Fibroblast of villous mesenchyme (primary cell): ENCODE data around the gene GAL3ST3. TPM values are rescaled to one million over a fixed set of nuclear protein-coding genes. Genes with fewer than 3 reads are reported as not detected.
A peak's percentile ranks its signal among the peaks of the same experiment; 100 is the strongest.

ENCODE experiments used
- DNase-seq: peaks from one replicate; pipeline ENCODE4 v3.0.0-alpha.2; 2010; ENCODE audit warnings: low read depth
- H3K4me3 ChIP-seq: 2 replicates; pipeline ENCODE4 v1.5.1; 2011; ENCODE audit warnings: low read depth, mild to moderate bottlenecking, low read length
- total RNA-seq: library from RNA; depleted of rRNA; stranded (reverse); fragments of >200 nt; gene quantifications from 2 replicates; pipeline ENCODE4 v1.2.3, GENCODE V29; 2012
- TF ChIP-seq, protein P1 (sequence below): IDR thresholded peaks from 2 replicates; pipeline ENCODE4 v1.5.1; 2012; ENCODE audit warnings: low read depth, mild to moderate bottlenecking, low read length; ENCODE audit not compliant: insufficient read depth

Gene GAL3ST3
- total RNA-seq, 1 donor, result not detected

DNA sequence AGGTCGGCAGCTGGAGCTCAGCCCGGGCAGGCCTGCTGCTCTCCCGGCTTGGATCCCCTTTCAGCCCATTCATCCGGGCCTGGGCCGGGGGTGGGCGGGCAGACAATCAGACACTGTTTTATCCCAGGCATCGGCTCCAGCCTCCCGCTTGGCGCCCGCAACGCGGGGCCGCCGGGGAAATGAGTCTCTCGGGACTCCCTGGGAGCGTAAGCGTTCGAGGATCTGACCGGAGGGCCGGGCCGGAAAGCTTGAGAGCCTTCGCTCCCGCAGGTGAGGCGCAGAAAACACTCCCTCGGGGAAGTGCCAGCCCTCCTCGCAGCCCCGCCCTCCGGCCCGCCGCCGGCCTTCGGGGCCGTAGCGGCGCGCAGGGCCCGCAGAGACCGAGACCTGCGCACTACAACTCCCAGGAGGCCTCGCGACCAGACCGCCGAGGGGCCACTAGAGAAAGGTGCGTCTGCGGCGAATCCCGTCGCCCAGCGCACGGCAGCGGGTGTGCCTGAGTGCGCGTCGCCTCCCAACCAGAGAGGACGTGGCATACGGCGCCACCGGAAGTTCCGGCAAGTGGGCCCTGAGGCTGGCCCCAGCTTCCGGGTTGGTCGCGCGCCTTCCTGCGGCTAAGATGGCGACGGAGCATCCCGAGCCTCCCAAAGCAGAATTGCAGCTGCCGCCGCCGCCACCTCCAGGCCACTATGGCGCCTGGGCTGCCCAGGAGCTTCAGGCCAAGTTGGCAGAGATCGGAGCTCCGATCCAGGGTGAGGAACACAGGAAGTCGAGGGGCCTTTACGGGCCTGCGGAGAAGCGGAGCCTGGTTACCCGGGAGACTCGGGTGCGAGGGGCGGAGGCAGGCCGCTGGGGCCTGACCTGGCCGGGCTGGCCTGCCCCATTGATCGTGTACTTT lies 3.1 kb upstream of the GAL3ST3 start, which contains the start of gene SF3B2:
SF3B2 (plus strand) TSS at position 599 of the 898 bp plus-strand sequence; CDS start at position 620, 21 bp downstream.
- peak within 1 kb of the TSS; percentile 89 for H3K4me3 ChIP-seq
- DNase-seq, result peak; percentile 99
- TF ChIP-seq, protein P1, sequence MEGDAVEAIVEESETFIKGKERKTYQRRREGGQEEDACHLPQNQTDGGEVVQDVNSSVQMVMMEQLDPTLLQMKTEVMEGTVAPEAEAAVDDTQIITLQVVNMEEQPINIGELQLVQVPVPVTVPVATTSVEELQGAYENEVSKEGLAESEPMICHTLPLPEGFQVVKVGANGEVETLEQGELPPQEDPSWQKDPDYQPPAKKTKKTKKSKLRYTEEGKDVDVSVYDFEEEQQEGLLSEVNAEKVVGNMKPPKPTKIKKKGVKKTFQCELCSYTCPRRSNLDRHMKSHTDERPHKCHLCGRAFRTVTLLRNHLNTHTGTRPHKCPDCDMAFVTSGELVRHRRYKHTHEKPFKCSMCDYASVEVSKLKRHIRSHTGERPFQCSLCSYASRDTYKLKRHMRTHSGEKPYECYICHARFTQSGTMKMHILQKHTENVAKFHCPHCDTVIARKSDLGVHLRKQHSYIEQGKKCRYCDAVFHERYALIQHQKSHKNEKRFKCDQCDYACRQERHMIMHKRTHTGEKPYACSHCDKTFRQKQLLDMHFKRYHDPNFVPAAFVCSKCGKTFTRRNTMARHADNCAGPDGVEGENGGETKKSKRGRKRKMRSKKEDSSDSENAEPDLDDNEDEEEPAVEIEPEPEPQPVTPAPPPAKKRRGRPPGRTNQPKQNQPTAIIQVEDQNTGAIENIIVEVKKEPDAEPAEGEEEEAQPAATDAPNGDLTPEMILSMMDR, result no peak

DNA sequence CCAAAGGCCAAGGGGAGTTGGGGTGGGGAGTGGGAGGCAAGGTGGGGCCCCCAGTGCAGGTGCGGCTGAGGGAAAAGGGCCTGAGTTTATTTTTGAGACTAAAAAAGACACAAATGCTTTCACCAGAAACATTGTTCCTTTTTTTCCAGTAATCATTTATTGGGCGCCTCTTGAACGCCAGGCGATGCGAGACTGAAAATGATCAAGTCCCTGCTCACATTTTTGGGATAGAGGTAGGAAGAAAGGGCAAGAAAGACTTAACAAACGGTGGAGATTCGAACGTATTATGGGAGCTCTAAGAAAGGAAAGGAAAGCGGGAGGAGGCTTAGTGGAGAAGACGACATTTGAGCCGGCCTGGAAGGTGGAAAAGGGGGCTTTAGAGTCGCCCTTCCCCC lies 2.4 kb upstream of the GAL3ST3 start:
- DNase-seq, result no peak
- TF ChIP-seq, protein P1, result no peak
- H3K4me3 ChIP-seq, result peak overlapping the region; percentile 89

DNA sequence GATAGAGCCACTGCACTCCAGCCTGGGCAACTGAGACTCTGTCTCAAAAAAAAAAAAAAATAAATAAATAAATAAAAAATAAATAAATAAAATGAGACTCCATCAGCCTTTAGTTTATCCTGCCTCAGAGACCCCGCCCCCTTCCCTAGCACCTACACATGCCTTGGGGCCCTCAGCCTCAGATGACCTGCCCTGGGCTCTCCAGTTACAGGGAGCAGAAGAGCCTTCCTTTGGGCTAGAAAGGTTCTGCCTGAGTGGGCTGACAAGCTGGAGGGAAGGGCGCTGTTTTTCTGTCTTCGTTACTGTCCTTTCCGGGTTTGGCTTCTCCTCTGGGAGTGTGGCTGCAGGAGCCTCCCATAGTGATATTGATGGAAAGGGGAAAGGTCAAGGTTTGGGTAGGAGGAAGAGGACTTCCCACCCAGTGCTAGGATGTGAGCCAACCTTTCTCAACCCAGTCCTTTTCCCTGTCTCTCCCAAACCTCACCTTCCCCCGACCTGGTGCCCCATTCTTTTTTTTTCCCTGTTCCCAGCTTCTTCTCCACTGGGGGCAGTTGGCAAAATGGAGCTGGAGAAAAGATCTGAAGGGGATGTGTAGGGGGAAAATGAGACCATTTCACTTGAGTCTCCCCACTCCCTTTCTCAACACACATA lies 1.7 kb upstream of the GAL3ST3 start:
- DNase-seq, result no peak
- H3K4me3 ChIP-seq, result no peak overlapping the region
- TF ChIP-seq, protein P1, result no peak

DNA sequence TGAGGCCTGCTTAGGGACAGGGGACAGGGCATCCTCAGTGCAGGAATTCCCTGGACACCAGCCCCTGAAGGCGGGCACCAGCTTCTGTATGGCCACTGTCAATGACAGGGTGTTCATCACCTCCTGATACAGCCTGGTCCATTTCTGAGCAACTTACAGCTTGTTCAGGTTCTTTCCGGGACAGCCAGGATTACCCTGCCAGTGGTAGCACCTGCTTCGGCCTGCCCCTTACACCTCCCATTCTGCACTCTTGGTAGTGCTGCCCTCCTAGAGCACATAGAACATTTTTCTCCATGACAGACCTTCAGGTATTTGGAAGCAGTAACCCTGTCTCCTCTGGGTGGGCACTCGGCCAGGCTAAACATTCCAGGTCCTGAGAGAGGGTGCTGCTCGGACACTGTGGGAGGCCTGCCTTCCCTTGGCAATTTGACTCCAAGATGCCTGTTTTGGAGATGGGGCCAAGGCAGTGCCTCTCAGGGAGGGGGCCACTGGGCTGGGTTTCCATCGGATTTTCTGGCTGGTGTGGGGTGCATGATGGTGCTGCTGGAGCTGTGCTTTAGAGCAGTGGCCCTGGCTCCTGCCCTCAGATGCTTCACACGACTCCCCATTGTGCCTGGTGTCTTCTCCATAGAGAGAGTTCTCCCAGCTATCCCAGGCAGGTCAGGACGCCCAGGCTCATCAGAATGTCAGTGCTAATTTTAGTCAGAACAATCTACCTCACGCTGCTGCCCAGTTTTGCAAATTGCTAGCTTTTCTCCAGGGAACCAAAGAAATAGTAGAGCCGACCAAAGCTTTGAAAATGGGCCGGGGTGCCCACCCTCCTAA lies 1.2 kb downstream of the GAL3ST3 start:
- TF ChIP-seq, protein P1, result no peak
- no peak for DNase-seq

DNA sequence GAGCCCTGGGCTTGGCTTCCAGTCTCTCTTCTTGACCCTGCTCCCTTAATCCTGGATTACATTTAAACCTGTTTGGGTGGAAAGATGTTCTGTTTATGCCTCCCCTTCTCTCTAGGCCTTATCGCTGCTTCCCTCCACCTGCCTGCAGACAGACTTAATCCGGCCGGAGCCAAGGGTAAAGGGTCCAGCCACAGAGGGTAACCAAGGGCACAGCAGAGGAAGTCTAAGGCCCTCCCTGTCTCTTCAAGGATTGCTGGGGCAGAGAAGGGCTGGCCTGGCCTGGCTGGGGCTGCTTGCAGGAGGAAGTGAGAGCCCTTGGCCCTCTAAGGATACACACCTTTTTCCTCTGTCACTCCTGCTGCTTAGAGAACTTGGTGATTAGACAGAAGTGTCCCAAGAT lies 2.1 kb downstream of the GAL3ST3 start:
- no peak for DNase-seq
- TF ChIP-seq, protein P1, result no peak
- H3K4me3 ChIP-seq, result no peak overlapping the region

More for the DNA sequence above, 1.2 kb downstream of the GAL3ST3 start:
- no peak overlapping the region for H3K4me3 ChIP-seq

DNA sequence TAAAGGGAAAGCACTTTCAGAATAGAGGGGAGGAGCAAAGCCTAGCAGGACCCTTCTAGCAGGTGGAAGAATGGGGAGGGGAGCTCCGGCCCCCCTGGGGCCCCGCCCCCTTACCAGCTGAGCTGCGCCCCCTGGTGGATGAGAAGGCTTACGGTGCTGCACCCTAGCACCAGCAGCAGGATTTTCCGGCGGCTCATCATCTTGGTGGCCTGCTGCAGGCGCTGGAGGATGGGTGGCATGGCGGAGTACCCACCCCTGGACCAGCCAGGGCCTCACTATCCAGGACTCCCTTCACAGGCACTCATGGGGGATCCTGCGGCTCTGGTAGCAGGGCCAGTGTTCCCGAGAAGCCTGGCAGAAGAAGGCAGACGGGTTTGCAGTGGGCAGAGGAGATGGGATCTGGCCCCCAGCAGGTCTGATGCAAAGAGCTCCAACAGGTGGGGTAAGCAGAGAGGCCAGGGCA lies 3.8 kb downstream of the GAL3ST3 start:
- peak; percentile 80 for DNase-seq
- TF ChIP-seq, protein P1, result peak; percentile 96
- no peak overlapping the region for H3K4me3 ChIP-seq
